ENCODE measurements around the gene OR2T3.
"Not testable (repeated sequence)": the region's sequence is repeated elsewhere in the genome, so short reads cannot be mapped to it uniquely, and the experiment has no call there.

Gene OR2T3

GRCh38 chr1:248438668-248439067 lies 34.5 kb upstream of the OR2T3 start:
- H3K9me2 ChIP-seq (replicated peaks; ENCODE audit: insufficient read depth, low read length); H3K9me3 ChIP-seq (ENCODE audit: insufficient read depth, low read length); H3F3A ChIP-seq (ENCODE audit: insufficient read depth); H3K27me3 ChIP-seq (ENCODE audit: low read length); H3K79me2 ChIP-seq (ENCODE audit: insufficient read depth, low read length); H3K4me3 ChIP-seq (ENCODE audit: insufficient read depth, low read length, poor library complexity, severe bottlenecking); H4K20me1 ChIP-seq (ENCODE audit: low read depth, low read length); H3K9ac ChIP-seq (ENCODE audit: low read length); H2AFZ ChIP-seq (ENCODE audit: low read depth, low read length, severe bottlenecking); H3K36me3 ChIP-seq (ENCODE audit: low read length); H3K27ac ChIP-seq (ENCODE audit: low read depth, low read length); H3K4me2 ChIP-seq (ENCODE audit: low read depth, low read length, poor library complexity, severe bottlenecking): not testable (repeated sequence)

- H3F3A ChIP-seq (ENCODE audit: insufficient read depth); H3K27me3 ChIP-seq (ENCODE audit: low read length); H3K9ac ChIP-seq (ENCODE audit: low read length); H3K9me3 ChIP-seq (ENCODE audit: insufficient read depth, low read length); H3K79me2 ChIP-seq (ENCODE audit: insufficient read depth, low read length); H3K4me3 ChIP-seq (ENCODE audit: insufficient read depth, low read length, poor library complexity, severe bottlenecking); H3K36me3 ChIP-seq (ENCODE audit: low read length); H3K9me2 ChIP-seq (replicated peaks; ENCODE audit: insufficient read depth, low read length); H3K4me2 ChIP-seq (ENCODE audit: low read depth, low read length, poor library complexity, severe bottlenecking); H3K27ac ChIP-seq (ENCODE audit: low read depth, low read length); H2AFZ ChIP-seq (ENCODE audit: low read depth, low read length, severe bottlenecking); H4K20me1 ChIP-seq (ENCODE audit: low read depth, low read length): not testable (repeated sequence)
Measured at GRCh38 chr1:248439283-248439682, 33.9 kb upstream of the OR2T3 start.

DNA sequence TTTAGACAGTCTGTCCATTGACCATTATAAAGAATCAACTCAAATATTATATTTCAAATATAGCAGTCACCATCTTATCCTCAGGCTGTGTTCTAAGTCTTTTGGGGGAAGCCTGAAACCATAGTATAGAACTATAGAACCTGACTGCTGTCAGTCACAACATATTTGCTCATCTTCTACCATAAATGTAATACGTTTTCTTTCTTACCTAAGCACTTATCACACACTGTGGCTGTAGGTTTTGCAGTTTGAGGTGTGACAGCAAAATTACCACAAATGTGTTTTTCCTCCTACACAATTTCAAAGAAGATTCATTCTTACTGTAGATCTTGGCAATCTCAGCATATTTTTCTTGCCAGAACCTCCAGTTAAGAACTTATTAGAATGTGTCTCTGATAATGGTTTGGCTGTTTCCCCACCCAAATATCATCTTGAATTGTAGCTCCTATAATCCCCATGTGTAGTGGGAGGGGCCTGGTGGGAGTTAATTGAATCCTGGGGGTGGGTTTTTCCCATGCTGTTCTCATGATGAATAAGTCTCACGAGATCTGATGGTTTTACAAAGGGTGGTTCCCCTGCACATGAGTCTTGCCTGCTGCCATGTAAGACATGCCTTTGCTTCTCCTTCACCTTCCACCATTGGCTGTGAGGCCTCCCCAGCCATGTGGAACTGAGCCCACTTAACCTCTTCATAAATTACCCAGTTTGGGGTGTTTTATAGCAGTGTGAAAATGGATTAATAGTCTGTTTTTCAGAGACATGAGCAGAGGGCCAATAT lies 30.5 kb upstream of the OR2T3 start:
- H4K20me1 ChIP-seq (ENCODE audit: low read depth, low read length); H2AFZ ChIP-seq (ENCODE audit: low read depth, low read length, severe bottlenecking); H3K4me2 ChIP-seq (ENCODE audit: low read depth, low read length, poor library complexity, severe bottlenecking); H3K9me3 ChIP-seq (ENCODE audit: insufficient read depth, low read length); H3K27me3 ChIP-seq (ENCODE audit: low read length); H3K27ac ChIP-seq (ENCODE audit: low read depth, low read length); H3K4me3 ChIP-seq (ENCODE audit: insufficient read depth, low read length, poor library complexity, severe bottlenecking); H3K9me2 ChIP-seq (replicated peaks; ENCODE audit: insufficient read depth, low read length); H3K36me3 ChIP-seq (ENCODE audit: low read length); H3K79me2 ChIP-seq (ENCODE audit: insufficient read depth, low read length); H3K9ac ChIP-seq (ENCODE audit: low read length); H3F3A ChIP-seq (ENCODE audit: insufficient read depth): not testable (repeated sequence)

GRCh38 chr1:248444603-248445002 lies 28.5 kb upstream of the OR2T3 start:
- not testable (repeated sequence) for H3K9ac ChIP-seq (ENCODE audit: low read length); H3K4me3 ChIP-seq (ENCODE audit: insufficient read depth, low read length, poor library complexity, severe bottlenecking); H4K20me1 ChIP-seq (ENCODE audit: low read depth, low read length); H3K4me2 ChIP-seq (ENCODE audit: low read depth, low read length, poor library complexity, severe bottlenecking); H3K27me3 ChIP-seq (ENCODE audit: low read length); H3K79me2 ChIP-seq (ENCODE audit: insufficient read depth, low read length); H2AFZ ChIP-seq (ENCODE audit: low read depth, low read length, severe bottlenecking); H3K36me3 ChIP-seq (ENCODE audit: low read length); H3F3A ChIP-seq (ENCODE audit: insufficient read depth); H3K27ac ChIP-seq (ENCODE audit: low read depth, low read length); H3K9me3 ChIP-seq (ENCODE audit: insufficient read depth, low read length); H3K9me2 ChIP-seq (replicated peaks; ENCODE audit: insufficient read depth, low read length)

DNA sequence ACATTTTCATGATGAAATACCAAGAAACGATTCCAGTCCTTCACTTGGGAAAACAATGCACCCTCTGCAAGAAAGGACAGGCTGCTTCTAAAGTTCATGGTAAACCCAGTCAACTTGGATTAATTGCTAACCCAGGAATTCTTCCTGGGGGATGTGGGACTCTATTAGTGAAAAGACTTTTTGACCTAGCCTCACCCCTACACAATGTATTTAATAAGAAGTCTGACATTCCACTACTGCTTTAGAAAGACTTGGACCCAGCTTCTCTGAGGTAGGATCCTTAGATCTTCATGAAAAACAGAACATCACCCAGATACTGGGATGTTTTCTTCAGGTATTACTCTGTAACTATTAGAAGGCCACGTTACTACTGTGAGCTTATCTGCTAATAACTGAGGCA lies 27.8 kb upstream of the OR2T3 start, which contains the start of gene OR2T2:
Gene OR2T2 (plus strand): TSS at position 239 of the 400 bp plus-strand sequence. CDS start 7,161 bp downstream, outside the sequence.
- not testable (repeated sequence) for H3K4me2 ChIP-seq (ENCODE audit: low read depth, low read length, poor library complexity, severe bottlenecking); H2AFZ ChIP-seq (ENCODE audit: low read depth, low read length, severe bottlenecking); H3F3A ChIP-seq (ENCODE audit: insufficient read depth); H3K36me3 ChIP-seq (ENCODE audit: low read length); H3K27ac ChIP-seq (ENCODE audit: low read depth, low read length); H3K27me3 ChIP-seq (ENCODE audit: low read length); H3K9ac ChIP-seq (ENCODE audit: low read length); H4K20me1 ChIP-seq (ENCODE audit: low read depth, low read length); H3K79me2 ChIP-seq (ENCODE audit: insufficient read depth, low read length); H3K9me2 ChIP-seq (replicated peaks; ENCODE audit: insufficient read depth, low read length); H3K9me3 ChIP-seq (ENCODE audit: insufficient read depth, low read length); H3K4me3 ChIP-seq (ENCODE audit: insufficient read depth, low read length, poor library complexity, severe bottlenecking)

DNA sequence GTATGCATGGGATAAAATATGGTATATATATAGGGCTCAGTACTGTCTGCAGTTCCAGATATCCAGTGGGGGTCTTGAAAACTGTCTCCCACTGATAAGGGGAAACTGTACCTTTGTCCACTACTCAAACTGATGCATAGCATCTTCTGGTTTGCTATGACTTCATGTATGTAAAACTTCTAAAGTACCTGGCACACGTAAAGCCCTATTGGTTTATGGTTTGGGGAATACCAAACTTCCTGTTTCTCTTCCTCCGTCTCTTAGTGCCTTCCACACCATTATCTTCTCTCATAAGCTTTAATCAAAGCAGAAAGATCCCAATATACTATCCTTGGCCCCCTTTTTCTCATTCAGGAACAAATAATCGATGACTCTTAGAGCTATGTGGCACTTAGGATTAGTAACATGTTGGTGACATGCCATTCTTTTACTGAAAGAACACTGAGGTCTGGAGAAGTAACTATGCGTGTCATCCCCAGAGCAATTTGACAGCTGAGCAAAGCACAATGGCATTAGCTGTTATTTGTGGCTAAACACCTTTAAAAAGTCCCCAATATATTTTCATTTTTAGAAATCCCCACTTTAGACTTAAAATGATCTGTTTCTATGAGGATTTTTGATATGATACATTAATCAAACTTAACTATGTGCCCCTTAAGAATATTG lies 24.6 kb upstream of the OR2T3 start:
- not testable (repeated sequence) for H3K9me2 ChIP-seq (replicated peaks; ENCODE audit: insufficient read depth, low read length); H3K4me3 ChIP-seq (ENCODE audit: insufficient read depth, low read length, poor library complexity, severe bottlenecking); H3K27me3 ChIP-seq (ENCODE audit: low read length); H3K9ac ChIP-seq (ENCODE audit: low read length); H3K9me3 ChIP-seq (ENCODE audit: insufficient read depth, low read length); H3F3A ChIP-seq (ENCODE audit: insufficient read depth); H2AFZ ChIP-seq (ENCODE audit: low read depth, low read length, severe bottlenecking); H3K36me3 ChIP-seq (ENCODE audit: low read length); H3K79me2 ChIP-seq (ENCODE audit: insufficient read depth, low read length); H4K20me1 ChIP-seq (ENCODE audit: low read depth, low read length); H3K4me2 ChIP-seq (ENCODE audit: low read depth, low read length, poor library complexity, severe bottlenecking); H3K27ac ChIP-seq (ENCODE audit: low read depth, low read length)

DNA sequence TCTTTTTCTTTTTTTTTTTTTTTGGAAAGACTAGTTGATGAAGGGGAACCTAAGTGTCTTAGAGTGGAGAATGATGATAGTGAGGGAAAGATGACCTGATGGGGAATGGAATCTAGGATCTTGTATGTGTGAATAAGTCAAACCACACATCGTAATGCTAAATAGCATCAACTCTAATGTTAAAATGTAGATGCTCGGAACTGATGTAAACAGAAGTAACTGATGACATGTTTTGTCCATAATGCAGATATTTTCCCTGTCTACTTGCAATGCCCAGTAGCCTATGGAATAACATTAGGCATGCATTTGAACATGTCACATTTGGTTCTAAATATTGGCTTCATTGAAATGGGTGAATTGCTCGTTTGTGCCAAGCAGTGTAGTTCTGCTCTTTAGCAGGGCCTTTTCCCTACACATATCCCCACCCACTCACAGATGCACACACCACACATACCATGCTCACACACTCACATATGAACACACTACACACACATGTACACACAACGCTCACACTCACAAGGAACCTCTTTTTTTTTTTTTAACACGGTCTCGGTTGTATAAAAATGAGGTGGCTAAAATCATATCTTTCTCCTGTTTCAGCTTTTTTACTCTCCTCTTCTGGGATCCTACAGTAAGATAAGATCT lies 23.2 kb upstream of the OR2T3 start:
- H3K4me3 ChIP-seq (ENCODE audit: insufficient read depth, low read length, poor library complexity, severe bottlenecking); H3K27ac ChIP-seq (ENCODE audit: low read depth, low read length); H3K79me2 ChIP-seq (ENCODE audit: insufficient read depth, low read length); H3K36me3 ChIP-seq (ENCODE audit: low read length); H3F3A ChIP-seq (ENCODE audit: insufficient read depth); H3K27me3 ChIP-seq (ENCODE audit: low read length); H3K9ac ChIP-seq (ENCODE audit: low read length); H3K4me2 ChIP-seq (ENCODE audit: low read depth, low read length, poor library complexity, severe bottlenecking); H3K9me2 ChIP-seq (replicated peaks; ENCODE audit: insufficient read depth, low read length); H3K9me3 ChIP-seq (ENCODE audit: insufficient read depth, low read length); H2AFZ ChIP-seq (ENCODE audit: low read depth, low read length, severe bottlenecking); H4K20me1 ChIP-seq (ENCODE audit: low read depth, low read length): not testable (repeated sequence)

Data from SU-DHL-6 (cell line).